Subcutaneous abdominal adipose tissue (tissue), 5 donors: ENCODE measurements around the gene HOMER2.
"Not testable (repeated sequence)": the region's sequence is repeated elsewhere in the genome, so short reads cannot be mapped to it uniquely, and the experiment has no call there.

Experiments used
- H3K27ac ChIP-seq: one replicate; pipeline ENCODE4 v1.7.0; 2013; ENCODE audit warnings: low read depth, mild to moderate bottlenecking, inconsistent platforms, low read length, moderate library complexity
- H3K27me3 ChIP-seq, 5 donors: one replicate each; pipeline ENCODE4 v1.7.0; 2013; ENCODE audit warnings: low read length in 5 of 5, inconsistent platforms in 1 of 5; ENCODE audit not compliant: control insufficient read depth in 5 of 5, insufficient read depth in 4 of 5
- H3K36me3 ChIP-seq, 5 donors: one replicate each; pipeline ENCODE4 v1.7.0; 2013; ENCODE audit warnings: low read length in 5 of 5; ENCODE audit not compliant: control insufficient read depth in 5 of 5, insufficient read depth in 5 of 5
- H3K4me1 ChIP-seq, 5 donors: one replicate each; pipeline ENCODE4 v1.7.0; 2013; ENCODE audit warnings: low read length in 5 of 5, mild to moderate bottlenecking in 3 of 5, moderate library complexity in 1 of 5; ENCODE audit not compliant: control insufficient read depth in 5 of 5, insufficient read depth in 5 of 5
- H3K4me3 ChIP-seq, 5 donors: one replicate each; pipeline ENCODE4 v1.7.0; 2013; ENCODE audit warnings: low read length in 5 of 5, low read depth in 1 of 5
- H3K9ac ChIP-seq, 5 donors: one replicate each; pipeline ENCODE4 v1.7.0; 2013; ENCODE audit warnings: low read length in 5 of 5, mild to moderate bottlenecking in 4 of 5, moderate library complexity in 3 of 5
- H3K9me3 ChIP-seq, 5 donors: one replicate each; pipeline ENCODE4 v1.7.0; 2013; ENCODE audit warnings: low read length in 5 of 5; ENCODE audit not compliant: control insufficient read depth in 5 of 5
- donor health status: healthy.
- donor health status: healthy.
- donor health status: healthy.
- donor health status: healthy.
- donor health status: healthy.

The HOMER2 gene

DNA sequence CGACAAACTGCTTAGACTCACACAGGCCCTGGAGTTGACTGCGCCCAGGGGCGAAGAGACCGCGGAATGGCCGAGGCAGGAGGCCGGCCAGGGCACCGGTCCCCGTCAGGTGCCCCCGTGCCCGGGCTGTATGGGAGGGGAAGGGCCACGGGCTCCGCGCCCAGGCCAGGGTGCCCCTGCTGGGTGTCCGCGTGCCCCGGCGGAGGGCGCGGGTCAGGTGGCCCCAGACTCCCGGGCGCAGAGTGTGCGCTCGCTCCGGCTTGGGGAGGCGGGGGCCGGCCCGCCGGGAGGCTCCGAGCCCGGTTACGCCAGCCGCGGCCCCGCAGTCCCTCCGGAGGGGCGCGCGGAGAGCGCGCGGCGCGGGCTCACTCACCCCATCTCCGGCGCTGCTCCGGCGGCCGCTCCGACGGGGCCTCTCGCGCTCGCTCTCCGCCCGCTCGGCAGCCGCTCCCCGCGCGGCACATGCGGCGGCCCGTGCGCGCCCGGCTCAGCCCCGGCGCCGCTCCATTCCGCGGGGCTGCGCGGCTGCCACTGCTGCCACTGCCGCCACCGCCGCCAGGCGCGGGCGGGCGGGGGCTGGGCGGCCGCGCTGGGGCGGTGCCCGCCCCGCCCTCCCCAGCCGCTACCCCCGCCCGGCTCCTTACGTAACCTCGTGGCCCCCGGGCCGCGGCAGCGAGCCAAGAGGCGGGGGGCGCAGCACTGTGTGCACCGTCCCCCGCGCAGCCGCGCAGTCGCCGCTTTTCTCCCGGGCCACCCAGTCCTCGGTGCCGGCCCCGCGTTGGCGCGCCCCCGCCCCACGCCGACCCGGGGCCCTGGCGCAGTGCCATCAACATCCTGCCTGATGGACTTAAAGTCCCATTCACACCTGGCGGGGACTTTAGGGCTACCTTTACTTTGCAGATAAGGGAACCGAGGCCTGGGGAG lies at the start of gene HOMER2:
Gene HOMER2 (minus strand): TSS at position 563 of the 924 bp plus-strand sequence. CDS start 185 bp downstream, at position 378.
- no peaks in the 10 kb centered on the region for H3K36me3 ChIP-seq
- H3K9ac ChIP-seq: peak within 1 kb of the TSS in 2 of 5 donors; percentile 10 to 33
- H3K9me3 ChIP-seq: no peaks in the 10 kb centered on the region
- no peak within 1 kb of the TSS for H3K27ac ChIP-seq
- peak within 1 kb of the TSS; percentile 22 to 65 (median 48) for H3K4me3 ChIP-seq
- H3K4me1 ChIP-seq: peaks cover 0 to 12% (median 9%) of the 10 kb centered on the region in 5 donors
- H3K27me3 ChIP-seq: peaks cover 0 to 13% (median 2%) of the 10 kb centered on the region in 5 donors

DNA sequence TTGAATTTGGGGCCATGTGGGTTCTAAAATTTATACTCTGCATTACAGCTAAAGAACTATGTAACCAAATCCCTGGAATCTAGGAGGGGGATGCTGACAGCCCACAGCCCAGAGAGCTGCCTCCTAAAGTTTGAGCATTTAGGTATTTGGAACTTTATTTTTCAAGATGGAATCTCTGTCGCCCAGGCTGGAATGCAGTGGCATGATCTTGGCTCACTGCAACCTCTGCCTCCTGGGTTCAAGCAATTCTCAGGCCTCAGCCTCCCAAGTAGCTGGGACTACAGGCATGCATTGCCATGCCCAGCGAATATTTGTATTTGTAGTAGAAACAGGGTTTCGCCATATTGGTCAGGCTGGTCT lies 48.1 kb upstream of the HOMER2 start:
- H3K27me3 ChIP-seq, H3K27ac ChIP-seq, H3K9me3 ChIP-seq, H3K4me3 ChIP-seq: not testable (repeated sequence)
- Histone ChIP-seq H3K9ac (peak overlapping the region in 1 of 5 donors; percentile 64), H3K36me3 (peaks cover 0 to 19% (median 6%) of the 10 kb centered on the region in 5 donors), H3K4me1 (peaks cover 0 to 11% (median 7%) of the 10 kb centered on the region in 5 donors)

DNA sequence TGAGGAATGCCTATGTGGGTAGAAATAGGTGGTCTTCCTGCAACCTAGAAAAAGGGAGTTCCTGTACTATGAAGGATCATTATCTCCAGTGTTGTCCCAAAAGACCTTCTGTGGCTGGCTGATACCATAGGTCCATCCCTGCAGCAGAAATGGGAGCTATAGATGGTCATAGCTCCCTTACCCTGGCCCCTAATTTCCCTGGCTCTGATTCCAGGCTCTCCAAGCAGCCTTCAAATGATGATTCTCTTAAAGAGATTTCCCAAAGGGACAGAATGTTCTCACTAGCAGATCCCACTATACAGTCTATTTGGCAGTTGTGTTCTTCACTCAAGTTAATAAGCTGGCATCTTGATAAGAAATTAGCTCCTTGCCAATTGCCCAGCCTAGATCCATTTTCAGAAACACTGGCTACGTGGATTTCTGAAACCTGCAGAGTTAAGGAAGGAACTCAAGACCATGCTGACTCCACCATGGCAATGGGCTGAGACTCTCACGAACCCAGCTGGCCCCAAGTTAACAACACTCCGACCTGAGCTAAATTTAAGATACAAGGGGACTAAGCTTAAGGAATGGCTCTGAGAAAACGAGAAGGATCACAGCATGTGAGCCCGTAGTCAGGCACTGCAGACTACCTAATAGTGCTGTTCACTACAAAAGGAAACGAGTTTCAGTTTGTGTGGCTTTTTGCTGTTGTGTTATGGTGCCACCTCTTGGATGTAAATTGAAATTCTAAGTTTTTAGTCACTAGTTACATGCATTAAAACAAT lies 47.6 kb upstream of the HOMER2 start:
- Histone ChIP-seq H3K27me3 (no peaks in the 10 kb centered on the region), H3K36me3 (peaks cover 0 to 13% (median 5%) of the 10 kb centered on the region in 5 donors), H3K9me3 (no peaks in the 10 kb centered on the region), H3K27ac (no peak overlapping the region), H3K4me1 (peaks cover 0 to 11% (median 7%) of the 10 kb centered on the region in 5 donors), H3K9ac (peak overlapping the region in 3 of 5 donors; percentile 64 to 70 (median 66)), H3K4me3 (peak overlapping the region; percentile 33 to 60 (median 43))

DNA sequence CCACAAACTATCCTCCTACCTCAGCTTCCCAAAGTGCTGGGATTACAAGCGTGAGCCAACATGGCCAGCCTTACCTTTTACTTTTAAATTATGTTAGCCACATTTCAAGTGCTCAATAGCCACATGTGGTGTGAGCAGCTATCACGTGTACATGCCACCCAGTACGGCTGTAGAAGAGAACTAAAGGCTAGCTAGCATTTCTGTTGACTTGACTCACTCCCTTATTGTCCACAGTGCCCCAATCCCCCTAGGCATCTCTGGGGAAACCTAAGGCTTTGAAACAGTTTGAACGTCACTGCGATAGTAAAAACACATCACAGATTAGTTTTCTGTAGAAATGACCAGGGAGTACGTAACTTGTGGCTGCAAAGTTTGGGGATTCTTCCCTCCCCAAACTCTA lies 46.9 kb upstream of the HOMER2 start:
- Histone ChIP-seq H3K9ac (peak overlapping the region in 1 of 5 donors; percentile 35), H3K36me3 (peaks cover 0 to 8% (median 0%) of the 10 kb centered on the region in 5 donors), H3K27ac (no peak overlapping the region), H3K4me1 (peaks cover 0 to 11% (median 7%) of the 10 kb centered on the region in 5 donors), H3K9me3 (no peaks in the 10 kb centered on the region), H3K4me3 (no peak overlapping the region), H3K27me3 (no peaks in the 10 kb centered on the region)

DNA sequence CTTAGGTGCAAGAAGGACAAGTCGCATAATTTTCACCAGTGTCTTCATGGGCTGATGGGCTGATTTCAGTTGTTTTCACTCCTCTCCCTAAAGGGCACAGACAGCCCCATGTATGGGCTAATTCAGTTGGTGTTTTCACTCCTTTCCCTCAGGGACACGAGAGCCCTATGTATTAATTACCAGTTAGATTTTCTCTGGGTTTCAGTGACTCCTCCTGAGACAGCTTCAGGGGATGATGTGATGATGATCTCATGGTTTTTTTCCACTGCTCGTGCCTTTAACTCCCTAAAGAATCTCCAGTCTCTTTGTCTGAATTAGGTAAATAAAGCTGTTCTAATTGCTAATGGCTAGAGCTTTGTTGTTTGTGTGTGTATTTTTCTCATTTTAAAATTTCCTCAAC lies 43.4 kb upstream of the HOMER2 start:
- Histone ChIP-seq H3K9ac (no peak overlapping the region), H3K36me3 (peaks cover 0 to 8% (median under 1%) of the 10 kb centered on the region in 5 donors), H3K4me1 (peaks cover 0 to 11% (median 7%) of the 10 kb centered on the region in 5 donors), H3K27ac (no peak overlapping the region), H3K27me3 (no peaks in the 10 kb centered on the region), H3K4me3 (no peak overlapping the region), H3K9me3 (no peaks in the 10 kb centered on the region)

DNA sequence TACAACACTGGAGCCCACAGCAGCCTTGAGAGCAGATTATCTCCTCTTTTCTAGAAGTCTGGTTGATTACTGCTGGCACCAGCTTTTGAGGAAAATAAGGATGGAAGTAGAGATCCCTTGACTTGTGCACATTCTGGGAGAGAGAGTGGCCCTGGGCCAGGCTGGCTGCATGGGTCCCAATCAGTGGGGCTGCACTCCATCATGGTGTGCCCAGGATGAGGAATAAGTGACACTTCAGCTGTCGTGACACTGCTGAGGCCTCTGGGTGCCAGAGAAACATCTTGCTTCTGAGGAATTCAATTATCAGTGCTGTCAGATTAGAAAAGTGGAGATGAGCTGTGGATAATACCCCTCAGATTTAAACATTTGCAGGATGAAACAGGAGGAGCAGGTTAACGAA lies 42.6 kb upstream of the HOMER2 start:
- Histone ChIP-seq H3K36me3 (peaks cover 3 to 12% (median 6%) of the 10 kb centered on the region in 5 donors), H3K27me3 (no peaks in the 10 kb centered on the region), H3K9me3 (no peaks in the 10 kb centered on the region), H3K27ac (no peak overlapping the region), H3K9ac (no peak overlapping the region), H3K4me1 (peaks cover 0 to 7% (median 5%) of the 10 kb centered on the region in 5 donors), H3K4me3 (no peak overlapping the region)

DNA sequence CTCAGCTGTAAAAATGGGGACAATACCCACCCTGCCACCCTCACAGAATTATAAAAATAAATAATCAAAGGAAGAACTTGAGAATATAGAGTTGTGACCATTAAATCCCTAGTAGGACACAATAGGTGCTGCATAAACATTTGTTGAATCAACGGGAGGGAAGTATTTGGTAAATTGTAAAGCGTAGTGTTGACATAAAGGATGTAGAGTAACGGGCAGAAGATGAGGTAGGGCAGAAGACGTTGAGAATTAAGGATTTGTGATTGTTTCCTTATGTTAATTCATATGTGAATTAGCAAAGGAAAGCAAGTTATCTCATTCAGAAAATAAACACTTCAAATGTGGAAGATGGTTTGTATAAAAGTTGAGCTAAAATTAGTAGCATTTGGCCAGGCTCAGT lies 40.6 kb upstream of the HOMER2 start:
- H3K4me1 ChIP-seq: no peaks in the 10 kb centered on the region
- H3K9me3 ChIP-seq: no peaks in the 10 kb centered on the region
- no peak overlapping the region for H3K4me3 ChIP-seq
- H3K9ac ChIP-seq: no peak overlapping the region
- H3K36me3 ChIP-seq: peaks cover 10 to 25% (median 12%) of the 10 kb centered on the region in 5 donors
- H3K27me3 ChIP-seq: no peaks in the 10 kb centered on the region
- H3K27ac ChIP-seq: no peak overlapping the region

DNA sequence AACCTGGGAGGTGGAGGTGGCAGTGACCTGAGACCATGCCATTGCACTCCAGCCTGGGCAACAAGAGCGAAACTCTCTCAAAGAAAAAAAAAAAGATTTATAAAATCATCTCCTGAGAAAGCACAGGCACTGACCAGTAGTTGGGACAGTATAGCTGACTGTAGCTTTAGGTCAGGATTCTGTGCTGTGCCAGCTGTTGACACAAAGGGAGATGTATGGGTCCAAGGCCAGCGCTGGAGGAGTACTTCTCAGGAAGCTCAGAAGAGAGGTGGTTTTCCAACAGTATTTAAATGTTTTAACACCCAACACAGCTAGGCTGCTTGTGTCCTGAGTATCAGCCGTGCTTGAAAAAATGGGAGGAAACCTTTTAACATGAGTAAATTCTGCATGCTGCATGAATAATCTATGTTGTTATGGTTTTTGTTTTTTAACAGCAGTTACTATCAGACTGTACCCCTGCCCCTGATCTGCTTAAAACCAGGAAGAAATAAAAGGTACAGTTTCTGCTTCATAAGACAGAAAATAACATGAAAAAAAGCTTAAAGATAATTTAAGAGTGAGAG lies 40.0 kb upstream of the HOMER2 start:
- no peaks in the 10 kb centered on the region for H3K9me3 ChIP-seq
- peaks cover 10 to 25% (median 12%) of the 10 kb centered on the region in 5 donors for H3K36me3 ChIP-seq
- H3K4me3 ChIP-seq: no peak overlapping the region
- no peak overlapping the region for H3K9ac ChIP-seq
- H3K4me1 ChIP-seq: peaks cover 0 to 2% (median 0%) of the 10 kb centered on the region in 5 donors
- no peak overlapping the region for H3K27ac ChIP-seq
- H3K27me3 ChIP-seq: no peaks in the 10 kb centered on the region

DNA sequence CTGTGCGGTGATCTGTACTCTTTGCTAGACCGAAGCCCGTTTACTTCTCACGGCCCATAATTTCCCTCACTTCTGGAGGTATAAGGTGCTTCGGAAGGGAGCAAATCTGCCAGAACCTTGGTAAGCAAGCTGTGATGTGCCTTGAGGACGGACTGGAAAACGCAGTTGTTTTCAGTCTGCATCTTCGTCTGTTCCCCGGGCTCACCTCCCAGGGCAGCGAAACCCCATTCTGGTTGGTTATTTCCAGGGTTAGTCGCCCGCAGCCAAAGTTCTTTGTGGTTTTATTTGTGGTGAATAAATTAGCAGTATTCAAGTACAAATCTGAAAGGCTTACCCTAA lies 33.9 kb upstream of the HOMER2 start:
- peak overlapping the region; percentile 40 for H3K27ac ChIP-seq

More for the DNA sequence above, 33.9 kb upstream of the HOMER2 start:
- H3K9ac ChIP-seq: peak overlapping the region; percentile 70 to 95 (median 87)
- no peaks in the 10 kb centered on the region for H3K9me3 ChIP-seq
- peaks cover 6 to 20% (median 19%) of the 10 kb centered on the region in 5 donors for H3K4me1 ChIP-seq
- peak overlapping the region; percentile 86 to 100 (median 97) for H3K4me3 ChIP-seq
- H3K36me3 ChIP-seq: peaks cover 9 to 22% (median 11%) of the 10 kb centered on the region in 5 donors
- no peaks in the 10 kb centered on the region for H3K27me3 ChIP-seq
